Regular cardiac myocyte (primary cell): Measurements from ENCODE around the gene RBL2. TPM values are rescaled to one million over a fixed set of nuclear protein-coding genes. Genes with fewer than 3 reads are reported as not detected.

ENCODE experiments used
- total RNA-seq: library from RNA; depleted of rRNA; stranded (reverse); fragments of >200 nt; gene quantifications from 2 replicates; pipeline ENCODE4 v1.2.3, GENCODE V29; 2014

Gene RBL2
- 29.7 and 61.2 TPM in 2 replicates for total RNA-seq

GRCh38 chr16:53434377-53435065 lies at the start of gene RBL2:
Gene RBL2, plus strand, starts transcription at chr16:53434471. Its CDS starts 86 bp downstream, at chr16:53434557.

DNA sequence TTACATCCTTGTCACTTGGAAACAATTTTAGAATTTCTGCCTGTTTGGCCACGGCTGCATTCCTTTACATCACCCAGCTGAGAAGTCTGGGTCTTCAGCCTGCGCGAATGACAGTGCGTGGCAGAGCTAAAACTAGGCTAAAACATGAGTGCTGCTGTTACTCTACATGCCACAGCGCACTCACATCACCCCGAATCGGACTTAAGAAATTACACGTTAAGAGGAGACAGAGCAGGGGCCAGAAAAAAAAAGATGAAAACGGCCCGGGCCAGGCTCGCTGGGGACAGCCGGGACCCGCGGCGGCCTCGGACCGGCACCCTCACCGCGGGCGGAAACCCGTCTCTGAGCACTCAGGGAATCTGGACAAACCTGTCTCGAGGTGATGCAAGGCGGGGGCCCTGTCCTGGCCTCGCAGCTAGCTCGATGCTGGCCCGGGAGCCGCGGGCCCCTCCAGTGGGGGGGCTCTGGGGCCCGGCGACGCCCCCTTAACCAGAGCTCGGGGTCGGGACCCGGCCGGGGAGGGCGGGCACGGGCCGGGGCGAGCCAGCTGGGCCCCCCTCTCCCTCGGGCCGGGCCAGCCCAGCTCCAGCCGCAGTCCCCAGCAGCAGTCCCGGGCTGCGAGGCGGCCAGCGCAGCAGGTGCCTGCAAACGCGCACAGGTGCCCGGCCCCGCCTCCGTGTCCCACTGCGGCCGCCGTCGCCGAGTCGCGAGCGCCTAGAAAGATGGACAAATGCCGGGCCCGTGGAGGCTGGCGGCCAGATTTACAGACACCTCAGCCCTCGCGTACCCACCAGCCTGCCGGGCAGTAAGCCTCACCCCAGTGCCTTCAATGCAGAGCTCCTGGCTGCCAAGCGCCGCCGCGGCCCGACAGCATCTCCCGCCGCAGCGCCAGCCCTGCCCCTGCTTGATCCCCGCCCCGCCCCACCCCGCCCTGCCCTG lies 68.3 kb downstream of the RBL2 start, which contains the start of gene AKTIP:
Gene AKTIP (minus strand): TSS at position 879 of the 939 bp plus-strand sequence. CDS start 2,950 bp downstream, outside the sequence.

Other genes starting within 250 kb of the RBL2 start
- 23.4 and 39.2 TPM in 2 replicates for gene AKTIP, start 68.7 kb downstream of the RBL2 start, total RNA-seq